Gastrocnemius medialis (tissue), 4 donors: ENCODE results near the gene ZNF318.

Experiments used
- POLR2A ChIP-seq, 2 donors: fragments of 450-650 bp; IDR thresholded peaks; one replicate each; pipeline ENCODE4 v1.6.1; 2017; ENCODE audit warnings: antibody characterized with exemption in 2 of 2, mild to moderate bottlenecking in 2 of 2, moderate library complexity in 2 of 2
- TF ChIP-seq, protein P1 (sequence below), 5 experiments: fragments of 450-650 bp in 3 of 5; fragments of 200-600 bp in 2 of 5; sonication (generic) in 2 of 5; IDR thresholded peaks in 4 of 5; conservative IDR thresholded peaks in 1 of 5; 1 replicate in 4 of 5; 2 replicates in 1 of 5; pipeline ENCODE4 v1.5.1; 2016 to 2019; ENCODE audit warnings: antibody characterized with exemption in 5 of 5, mild to moderate bottlenecking in 3 of 5, moderate library complexity in 3 of 5

GRCh38 chr6:43334466-43335095 is 34.9 kb downstream of the ZNF318 start:
- TF ChIP-seq POLR2A (IDR thresholded peaks at IDR 0.05): no peak
- TF ChIP-seq, protein P1, sequence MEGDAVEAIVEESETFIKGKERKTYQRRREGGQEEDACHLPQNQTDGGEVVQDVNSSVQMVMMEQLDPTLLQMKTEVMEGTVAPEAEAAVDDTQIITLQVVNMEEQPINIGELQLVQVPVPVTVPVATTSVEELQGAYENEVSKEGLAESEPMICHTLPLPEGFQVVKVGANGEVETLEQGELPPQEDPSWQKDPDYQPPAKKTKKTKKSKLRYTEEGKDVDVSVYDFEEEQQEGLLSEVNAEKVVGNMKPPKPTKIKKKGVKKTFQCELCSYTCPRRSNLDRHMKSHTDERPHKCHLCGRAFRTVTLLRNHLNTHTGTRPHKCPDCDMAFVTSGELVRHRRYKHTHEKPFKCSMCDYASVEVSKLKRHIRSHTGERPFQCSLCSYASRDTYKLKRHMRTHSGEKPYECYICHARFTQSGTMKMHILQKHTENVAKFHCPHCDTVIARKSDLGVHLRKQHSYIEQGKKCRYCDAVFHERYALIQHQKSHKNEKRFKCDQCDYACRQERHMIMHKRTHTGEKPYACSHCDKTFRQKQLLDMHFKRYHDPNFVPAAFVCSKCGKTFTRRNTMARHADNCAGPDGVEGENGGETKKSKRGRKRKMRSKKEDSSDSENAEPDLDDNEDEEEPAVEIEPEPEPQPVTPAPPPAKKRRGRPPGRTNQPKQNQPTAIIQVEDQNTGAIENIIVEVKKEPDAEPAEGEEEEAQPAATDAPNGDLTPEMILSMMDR (IDR thresholded peaks at IDR 0.05 in 4 of 5, conservative IDR thresholded peaks at IDR 0.05 in 1 of 5): peak in 4 of 5 experiments; percentile 22 to 42 (median 30)
